MM.1S (cell line): ENCODE results near the gene CADPS.

Experiments used
- DNase-seq: peaks from one replicate; pipeline ENCODE4 v3.0.0-alpha.2; 2015
- H2AFZ ChIP-seq: fragments of 300-600 bp; sonication (generic); 2 replicates; pipeline ENCODE4 v1.6.0; 2016; ENCODE audit warnings: antibody characterized with exemption, low read length
- H3F3A ChIP-seq: fragments of 300-600 bp; sonication (generic); 2 replicates; pipeline ENCODE4 v1.6.1; 2016; ENCODE audit warnings: mild to moderate bottlenecking, antibody characterized with exemption, low read length, moderate library complexity, mixed read lengths; ENCODE audit not compliant: insufficient read depth
- H3K27ac ChIP-seq: fragments of 300-600 bp; sonication (generic); 2 replicates; pipeline ENCODE4 v1.5.1; 2016; ENCODE audit warnings: mild to moderate bottlenecking, low read length
- H3K27me3 ChIP-seq: fragments of 300-600 bp; sonication (generic); replicated peaks from 2 replicates; pipeline ENCODE4 v1.6.0; 2016; ENCODE audit warnings: low read length; ENCODE audit not compliant: insufficient read depth
- H3K36me3 ChIP-seq: fragments of 300-600 bp; sonication (generic); replicated peaks from 2 replicates; pipeline ENCODE4 v1.6.1; 2016; ENCODE audit warnings: mild to moderate bottlenecking, low read length, mixed read lengths; ENCODE audit not compliant: insufficient read depth
- H3K4me1 ChIP-seq: fragments of 300-600 bp; sonication (generic); 2 replicates; pipeline ENCODE4 v1.6.1; 2016; ENCODE audit warnings: low read length, mixed read lengths
- H3K4me2 ChIP-seq: fragments of 300-600 bp; sonication (generic); 2 replicates; pipeline ENCODE4 v1.6.0; 2016; ENCODE audit warnings: low read depth, low read length
- H3K4me3 ChIP-seq: fragments of 300-600 bp; sonication (generic); 2 replicates; pipeline ENCODE4 v1.5.1; 2016; ENCODE audit warnings: low read length, mixed read lengths
- H3K79me2 ChIP-seq: fragments of 300-600 bp; sonication (generic); 2 replicates; pipeline ENCODE4 v1.6.1; 2016; ENCODE audit warnings: mixed run types, low read length, mixed read lengths
- H3K9ac ChIP-seq: fragments of 300-600 bp; sonication (generic); 2 replicates; pipeline ENCODE4 v1.6.1; 2016; ENCODE audit warnings: low read length, mixed read lengths
- H3K9me2 ChIP-seq: fragments of 300-600 bp; sonication (generic); replicated peaks from 2 replicates; pipeline ENCODE4 v1.6.1; 2016; ENCODE audit warnings: mild to moderate bottlenecking, low read length, mixed read lengths; ENCODE audit not compliant: insufficient read depth
- H3K9me3 ChIP-seq: fragments of 300-600 bp; sonication (generic); replicated peaks from 2 replicates; pipeline ENCODE4 v1.6.1; 2016; ENCODE audit warnings: mild to moderate bottlenecking, low read length, mixed read lengths; ENCODE audit not compliant: insufficient read depth
- H4K20me1 ChIP-seq: fragments of 300-600 bp; sonication (generic); 2 replicates; pipeline ENCODE4 v1.6.1; 2016; ENCODE audit warnings: mild to moderate bottlenecking, low read length, moderate library complexity, mixed read lengths; ENCODE audit not compliant: insufficient read depth
- CTCF ChIP-seq: fragments of 300-600 bp; sonication (generic); IDR thresholded peaks from 2 replicates; pipeline ENCODE4 v1.5.1; 2016; ENCODE audit warnings: antibody characterized with exemption, low read length, mixed read lengths
- EZH2 ChIP-seq: fragments of 300-600 bp; sonication (generic); optimal IDR thresholded peaks from 2 replicates; pipeline ENCODE3; 2017; ENCODE audit warnings: low read depth, mild to moderate bottlenecking, antibody characterized with exemption, low read length, mixed read lengths
- EZH2phosphoT487 ChIP-seq: fragments of 300-600 bp; sonication (generic); IDR thresholded peaks from 2 replicates; pipeline ENCODE4 v1.6.1; 2018; ENCODE audit warnings: antibody characterized with exemption, low read length

The CADPS gene

DNA sequence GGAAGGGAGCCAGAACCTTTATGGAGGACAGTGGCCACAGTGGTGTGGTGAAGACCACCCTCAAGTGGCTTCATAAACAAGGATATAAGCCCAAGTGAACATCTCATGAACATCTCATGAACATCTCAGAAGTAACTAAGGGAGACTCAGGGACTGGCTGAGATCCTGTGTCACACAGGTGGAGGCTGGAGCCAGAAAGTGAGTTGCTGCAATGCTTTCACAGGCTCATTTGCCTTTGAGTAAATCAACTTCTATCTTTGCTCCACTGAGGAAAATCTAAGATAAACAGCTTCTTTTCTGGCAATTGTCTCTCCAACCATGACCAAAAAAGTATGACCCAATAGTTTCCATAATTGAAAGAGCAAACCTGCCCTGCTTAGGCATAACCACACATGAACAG lies 152.9 kb downstream of the CADPS start:
- Histone ChIP-seq H4K20me1 (no peaks in the 10 kb centered on the region), H3K27me3 (no peaks in the 10 kb centered on the region), H3K9me2 (no peaks in the 10 kb centered on the region), H3F3A (no peaks in the 10 kb centered on the region), H3K4me2 (no peak overlapping the region), H3K4me3 (no peak overlapping the region), H3K27ac (no peak overlapping the region), H3K79me2 (no peaks in the 10 kb centered on the region), H3K9ac (no peak overlapping the region), H3K9me3 (no peaks in the 10 kb centered on the region), H2AFZ (no peak overlapping the region), H3K36me3 (no peaks in the 10 kb centered on the region), H3K4me1 (no peaks in the 10 kb centered on the region)
- TF ChIP-seq EZH2phosphoT487 (no peak), CTCF (no peak), EZH2 (no peak)
- no peak for DNase-seq

DNA sequence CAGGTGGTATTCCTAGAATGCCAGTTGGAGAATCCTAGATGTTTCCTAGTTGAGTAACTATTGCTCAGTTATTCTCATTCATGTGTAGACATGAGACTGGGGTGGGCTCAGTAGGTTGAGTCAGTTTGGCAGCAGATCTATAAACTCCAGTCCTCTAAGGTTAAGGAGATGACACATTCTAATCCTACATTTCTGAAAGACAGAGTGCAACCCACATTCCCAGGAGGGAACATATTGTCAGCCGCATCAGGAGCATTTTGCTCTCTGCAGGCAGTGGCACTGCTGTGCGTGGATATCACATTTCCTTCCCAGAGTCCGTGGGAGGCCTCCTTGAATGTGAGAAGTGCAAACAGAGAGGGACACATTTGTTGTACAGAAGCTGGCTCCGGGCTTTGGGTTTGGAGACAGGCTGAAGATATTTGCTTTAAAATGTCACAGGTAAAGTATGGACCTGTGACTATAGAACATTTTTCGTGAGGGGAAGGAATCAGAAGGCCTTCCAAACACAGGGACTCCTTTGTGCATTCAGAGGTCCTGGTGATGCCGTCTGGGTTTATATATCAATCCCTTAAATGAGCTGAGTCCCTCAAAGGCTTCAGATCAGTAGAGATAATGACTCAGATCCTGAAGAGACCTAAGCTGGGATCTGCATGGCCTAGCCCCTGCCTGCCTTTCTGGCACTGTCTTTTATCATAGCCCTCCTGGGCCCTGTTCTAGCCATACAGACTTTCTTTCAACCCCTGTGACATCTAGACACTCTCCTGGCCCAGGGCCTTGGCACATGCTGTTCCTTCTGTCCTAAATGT lies 156.5 kb downstream of the CADPS start:
- H3K9me3 ChIP-seq, result no peaks in the 10 kb centered on the region
- no peaks in the 10 kb centered on the region for H3K79me2 ChIP-seq
- H2AFZ ChIP-seq, result no peak overlapping the region
- no peak overlapping the region for H3K4me3 ChIP-seq
- no peaks in the 10 kb centered on the region for H3K27me3 ChIP-seq
- no peaks in the 10 kb centered on the region for H3K36me3 ChIP-seq
- no peaks in the 10 kb centered on the region for H3K4me1 ChIP-seq
- H3F3A ChIP-seq, result no peaks in the 10 kb centered on the region
- no peaks in the 10 kb centered on the region for H3K9me2 ChIP-seq
- no peak overlapping the region for H3K4me2 ChIP-seq
- DNase-seq, result no peak
- no peaks in the 10 kb centered on the region for H4K20me1 ChIP-seq
- H3K9ac ChIP-seq, result no peak overlapping the region
- no peak for TF ChIP-seq CTCF
- TF ChIP-seq EZH2phosphoT487, result no peak
- TF ChIP-seq EZH2, result no peak
- no peak overlapping the region for H3K27ac ChIP-seq

- Histone ChIP-seq H3K4me2 (no peak overlapping the region), H3K4me1 (no peaks in the 10 kb centered on the region), H3K4me3 (no peak overlapping the region), H3K9ac (no peak overlapping the region), H2AFZ (no peak overlapping the region), H3K27me3 (no peaks in the 10 kb centered on the region), H3K27ac (no peak overlapping the region), H3K79me2 (no peaks in the 10 kb centered on the region), H3F3A (no peaks in the 10 kb centered on the region), H4K20me1 (no peaks in the 10 kb centered on the region), H3K9me2 (no peaks in the 10 kb centered on the region), H3K36me3 (no peaks in the 10 kb centered on the region), H3K9me3 (no peaks in the 10 kb centered on the region)
- no peak for TF ChIP-seq EZH2
- TF ChIP-seq EZH2phosphoT487, result no peak
- no peak for TF ChIP-seq CTCF
- no peak for DNase-seq
Observed at GRCh38 chr3:62718011-62718410, 157.2 kb downstream of the CADPS start.
